Measurements from ENCODE around the gene GNAI2. TPM values are rescaled to one million over a fixed set of nuclear protein-coding genes. Genes with fewer than 3 reads are reported as not detected.

The GNAI2 gene
- polyA plus RNA-seq, 1 donor (not counting 4 experiments of a cell fraction or from before 2014, with no cell fraction given): 268 TPM

GRCh38 chr3:50212971-50213370 lies 23.0 kb upstream of the GNAI2 start:
- H3K4me3 ChIP-seq (ENCODE audit: control insufficient read depth in 2 of 3, extremely low read depth in 1 of 3, insufficient read depth in 2 of 3, low read depth in 1 of 3, low read length in 3 of 3): no peak overlapping the region
- DNase-seq (ENCODE audit: low read depth, low spot score) (no peak), FAIRE-seq (no peak)
- peaks cover 12% of the 10 kb centered on the region for H3K27me3 ChIP-seq (ENCODE audit: control insufficient read depth, extremely low read depth, insufficient read depth, low read length)
- dilution Hi-C loops (cut with MboI; ENCODE audit: extremely low pct_ligation_motif_present, low sequenced_read_pairs): no loop called here
- TF ChIP-seq EZH2 (IDR thresholded peaks at IDR 0.05; ENCODE audit: low read length): no peak
- TF ChIP-seq CTCF (optimal IDR thresholded peaks at IDR 0.05 in 1 of 3, IDR thresholded peaks at IDR 0.05 in 1 of 3, conservative IDR thresholded peaks at IDR 0.05 in 1 of 3; ENCODE audit: extremely low read depth in 1 of 3, insufficient read depth in 2 of 3, low read length in 3 of 3): no peak
- no peaks in the 10 kb centered on the region for H3K79me2 ChIP-seq (ENCODE audit: control insufficient read depth, insufficient read depth, low read length)
- no peaks in the 10 kb centered on the region for H4K20me1 ChIP-seq (ENCODE audit: control insufficient read depth, extremely low read depth, insufficient read depth, low read length)
- H3K4me2 ChIP-seq (ENCODE audit: control insufficient read depth, extremely low read depth, insufficient read depth, low read depth, low read length): no peak overlapping the region
- H3K27ac ChIP-seq (ENCODE audit: control insufficient read depth, insufficient read depth, low read length): no peak overlapping the region
- peaks cover 10% of the 10 kb centered on the region for H3K4me1 ChIP-seq (ENCODE audit: control insufficient read depth, extremely low read depth, insufficient read depth, low read length)
- H3K9me3 ChIP-seq (ENCODE audit: control insufficient read depth, low read depth, low read length): no peaks in the 10 kb centered on the region
- no peak overlapping the region for H3K9ac ChIP-seq (ENCODE audit: control insufficient read depth, extremely low read depth, insufficient read depth, low read length)
- no peak overlapping the region for H2AFZ ChIP-seq (ENCODE audit: control insufficient read depth, low read length)
- H3K36me3 ChIP-seq (ENCODE audit: control insufficient read depth in 2 of 2, extremely low read depth in 1 of 2, insufficient read depth in 2 of 2, low read length in 2 of 2): no peaks in the 10 kb centered on the region
- H3K9me1 ChIP-seq (ENCODE audit: control insufficient read depth, extremely low read depth, insufficient read depth, low read length): no peaks in the 10 kb centered on the region

- no peaks in the 10 kb centered on the region for H3K36me3 ChIP-seq (ENCODE audit: control insufficient read depth in 2 of 2, extremely low read depth in 1 of 2, insufficient read depth in 2 of 2, low read length in 2 of 2)
- no peak for TF ChIP-seq EZH2 (IDR thresholded peaks at IDR 0.05; ENCODE audit: low read length)
- TF ChIP-seq CTCF (optimal IDR thresholded peaks at IDR 0.05 in 1 of 3, IDR thresholded peaks at IDR 0.05 in 1 of 3, conservative IDR thresholded peaks at IDR 0.05 in 1 of 3; ENCODE audit: extremely low read depth in 1 of 3, insufficient read depth in 2 of 3, low read length in 3 of 3): no peak
- dilution Hi-C loops (cut with MboI; ENCODE audit: extremely low pct_ligation_motif_present, low sequenced_read_pairs): no loop called here
- DNase-seq (ENCODE audit: low read depth, low spot score): no peak
- H3K4me2 ChIP-seq (ENCODE audit: control insufficient read depth, extremely low read depth, insufficient read depth, low read depth, low read length): no peak overlapping the region
- no peaks in the 10 kb centered on the region for H3K9me1 ChIP-seq (ENCODE audit: control insufficient read depth, extremely low read depth, insufficient read depth, low read length)
- peaks cover 11% of the 10 kb centered on the region for H3K4me1 ChIP-seq (ENCODE audit: control insufficient read depth, extremely low read depth, insufficient read depth, low read length)
- peaks cover 12% of the 10 kb centered on the region for H3K27me3 ChIP-seq (ENCODE audit: control insufficient read depth, extremely low read depth, insufficient read depth, low read length)
- no peak for FAIRE-seq
- H3K9ac ChIP-seq (ENCODE audit: control insufficient read depth, extremely low read depth, insufficient read depth, low read length): no peak overlapping the region
- H3K79me2 ChIP-seq (ENCODE audit: control insufficient read depth, insufficient read depth, low read length): no peaks in the 10 kb centered on the region
- H4K20me1 ChIP-seq (ENCODE audit: control insufficient read depth, extremely low read depth, insufficient read depth, low read length): no peaks in the 10 kb centered on the region
- H2AFZ ChIP-seq (ENCODE audit: control insufficient read depth, low read length): no peak overlapping the region
- no peak overlapping the region for H3K4me3 ChIP-seq (ENCODE audit: control insufficient read depth in 2 of 3, extremely low read depth in 1 of 3, insufficient read depth in 2 of 3, low read depth in 1 of 3, low read length in 3 of 3)
- H3K9me3 ChIP-seq (ENCODE audit: control insufficient read depth, low read depth, low read length): no peaks in the 10 kb centered on the region
- no peak overlapping the region for H3K27ac ChIP-seq (ENCODE audit: control insufficient read depth, insufficient read depth, low read length)
Observed at GRCh38 chr3:50213373-50213772, 22.6 kb upstream of the GNAI2 start.
